Activated B cell treated with CpG ODN at 0.5 μM for 24 hours (primary cell): ENCODE measurements around the gene GDPD5. TPM values are rescaled to one million over a fixed set of nuclear protein-coding genes. Genes with fewer than 3 reads are reported as not detected.

ENCODE experiments used
- ATAC-seq: fragments of 200-7000 bp; cut with Tn5 transposase; one replicate; pipeline ENCODE4 v1.10.0; 2021; ENCODE audit warnings: low read depth, mild to moderate bottlenecking, moderate library complexity
- CTCF ChIA-PET: fragments of 350-600 bp; sonication (Branson Sonifier 250); formaldehyde crosslinking; loops from one replicate; lab custom pipeline; 2021; ENCODE audit warnings: antibody characterized with exemption; lab: Charles Lee
- POLR2A ChIA-PET: fragments of 350-600 bp; sonication (Branson Sonifier 250); formaldehyde crosslinking; loops from one replicate; lab custom pipeline; 2021; ENCODE audit warnings: antibody characterized with exemption; lab: Charles Lee
- DNase-seq: peaks from one replicate; pipeline ENCODE4 v3.0.0; 2022
- H3K27ac Mint-ChIP-seq: one replicate; pipeline ENCODE4 v1.8.0; 2020; ENCODE audit warnings: mixed read lengths
- H3K27me3 Mint-ChIP-seq: one replicate; pipeline ENCODE4 v1.8.0; 2021; ENCODE audit warnings: mixed read lengths
- H3K36me3 Mint-ChIP-seq: one replicate; pipeline ENCODE4 v1.8.0; 2021; ENCODE audit warnings: low read depth, mixed read lengths
- H3K4me1 Mint-ChIP-seq: one replicate; pipeline ENCODE4 v1.8.0; 2021; ENCODE audit warnings: mixed read lengths
- H3K4me3 Mint-ChIP-seq: one replicate; pipeline ENCODE4 v1.8.0; 2020; ENCODE audit warnings: mild to moderate bottlenecking, mixed read lengths
- H3K9me3 Mint-ChIP-seq: one replicate; pipeline ENCODE4 v1.8.0; 2020; ENCODE audit warnings: mixed read lengths
- CTCF ChIP-seq: fragments of 200-600 bp; IDR thresholded peaks from one replicate; pipeline ENCODE4 v1.8.0; 2022; ENCODE audit warnings: antibody characterized with exemption, mild to moderate bottlenecking
- intact Hi-C: fragments of 100-400 bp; cut with micrococcal nuclease; formaldehyde crosslinking; loops from one replicate; pipeline ENCODE4 v1.15.1; 2024
- total RNA-seq: library from RNA; stranded (reverse); gene quantifications from 2 replicates; pipeline ENCODE4 v1.2.3, GENCODE V29; 2022

Gene GDPD5
- total RNA-seq, 1 donor from 2014 or later = 22.2 TPM

GRCh38 chr11:75424396-75424795 is 101.3 kb downstream of the GDPD5 start:
- DNase-seq (no peak), ATAC-seq (no peak)
- POLR2A ChIA-PET = interaction anchor here (0.7 kb wide), 1 partner anchor 9 kb away, joined by 5 read pairs; no protein-coding TSS in a partner anchor
- Mint-ChIP-seq H3K4me1 (peaks cover 17% of the 10 kb centered on the region), H3K36me3 (peaks cover 6% of the 10 kb centered on the region), H3K27ac (no peak overlapping the region), H3K27me3 (peaks cover 12% of the 10 kb centered on the region), H3K4me3 (no peak overlapping the region), H3K9me3 (no peaks in the 10 kb centered on the region)
- intact Hi-C loops = no loop called here
- CTCF ChIA-PET = no interaction called here
- TF ChIP-seq CTCF = no peak

- peaks cover 6% of the 10 kb centered on the region for H3K36me3 Mint-ChIP-seq
- no peak overlapping the region for H3K27ac Mint-ChIP-seq
- peaks cover 5% of the 10 kb centered on the region for H3K27me3 Mint-ChIP-seq
- intact Hi-C loops = no loop called here
- DNase-seq (no peak), ATAC-seq (no peak)
- H3K9me3 Mint-ChIP-seq = no peaks in the 10 kb centered on the region
- CTCF ChIA-PET = no interaction called here
- H3K4me3 Mint-ChIP-seq = no peak overlapping the region
- H3K4me1 Mint-ChIP-seq = peaks cover 11% of the 10 kb centered on the region
- POLR2A ChIA-PET = interaction anchor here (0.7 kb wide), 1 partner anchor 8 kb away, joined by 5 read pairs; no protein-coding TSS in a partner anchor
- no peak for TF ChIP-seq CTCF
Observed at GRCh38 chr11:75423721-75424120, 102.0 kb downstream of the GDPD5 start.

GRCh38 chr11:75422248-75423231 is 103.2 kb downstream of the GDPD5 start:
- Mint-ChIP-seq H3K9me3 (no peaks in the 10 kb centered on the region), H3K4me1 (no peaks in the 10 kb centered on the region), H3K27me3 (peaks cover 2% of the 10 kb centered on the region), H3K4me3 (no peak overlapping the region), H3K27ac (no peak overlapping the region), H3K36me3 (peaks cover 6% of the 10 kb centered on the region)
- CTCF ChIA-PET = no interaction called here
- TF ChIP-seq CTCF = no peak
- POLR2A ChIA-PET = no interaction called here
- no peak for DNase-seq
- ATAC-seq = no peak
- intact Hi-C loops = no loop called here

- ChIA-PET CTCF (no interaction called here), POLR2A (no interaction called here)
Observed at GRCh38 chr11:75421902-75422247, 103.9 kb downstream of the GDPD5 start.

More at GRCh38 chr11:75421902-75422247, 103.9 kb downstream of the GDPD5 start:
- Mint-ChIP-seq H3K36me3 (peaks cover 8% of the 10 kb centered on the region), H3K4me1 (no peaks in the 10 kb centered on the region), H3K4me3 (no peak overlapping the region), H3K27ac (no peak overlapping the region), H3K9me3 (no peaks in the 10 kb centered on the region), H3K27me3 (no peaks in the 10 kb centered on the region)
- ATAC-seq (no peak), DNase-seq (no peak)
- intact Hi-C loops = no loop called here
- no peak for TF ChIP-seq CTCF
